Glutamatergic neuron (in vitro differentiated cells): ENCODE measurements around the gene TIPARP. TPM values are rescaled to one million over a fixed set of nuclear protein-coding genes. Genes with fewer than 3 reads are reported as not detected.

Source experiments
- DNase-seq: peaks from one replicate; pipeline ENCODE4 v3.0.0; 2022
- H3K27ac Mint-ChIP-seq: one replicate; pipeline ENCODE4 v1.8.0; 2020; ENCODE audit warnings: mild to moderate bottlenecking, mixed read lengths, inconsistent platforms; ENCODE audit not compliant: unreplicated experiment
- H3K27me3 Mint-ChIP-seq: one replicate; pipeline ENCODE4 v1.8.0; 2020; ENCODE audit warnings: mild to moderate bottlenecking, moderate library complexity, mixed read lengths, inconsistent platforms; ENCODE audit not compliant: unreplicated experiment
- H3K36me3 Mint-ChIP-seq: one replicate; pipeline ENCODE4 v1.8.0; 2020; ENCODE audit warnings: mild to moderate bottlenecking, mixed read lengths, inconsistent platforms; ENCODE audit not compliant: unreplicated experiment
- H3K4me1 Mint-ChIP-seq: one replicate; pipeline ENCODE4 v1.8.0; 2020; ENCODE audit warnings: mild to moderate bottlenecking, low read depth, mixed read lengths, inconsistent platforms; ENCODE audit not compliant: unreplicated experiment
- H3K4me3 Mint-ChIP-seq: one replicate; pipeline ENCODE4 v1.8.0; 2020; ENCODE audit warnings: mild to moderate bottlenecking, mixed read lengths, inconsistent platforms; ENCODE audit not compliant: unreplicated experiment
- H3K9me3 Mint-ChIP-seq: one replicate; pipeline ENCODE4 v1.8.0; 2020; ENCODE audit warnings: mild to moderate bottlenecking, moderate library complexity, mixed read lengths, inconsistent platforms; ENCODE audit not compliant: unreplicated experiment
- total RNA-seq: library from RNA; stranded (reverse); fragmentation: NEBNext Ultra II Directional; extraction: Animal tissue kit (Norgen Biotek cat#: 25700); gene quantifications from one replicate; pipeline ENCODE4 v1.2.1, GENCODE V29; 2021; ENCODE audit not compliant: unreplicated experiment
- TF ChIP-seq, protein P1 (sequence below): fragments of 200-600 bp; sonication (generic); IDR thresholded peaks from one replicate; pipeline ENCODE4 v1.5.0; 2021; ENCODE audit not compliant: partially characterized antibody, unreplicated experiment

Gene TIPARP
- total RNA-seq, 1 donor from 2014 or later, result 9.5 TPM

DNA sequence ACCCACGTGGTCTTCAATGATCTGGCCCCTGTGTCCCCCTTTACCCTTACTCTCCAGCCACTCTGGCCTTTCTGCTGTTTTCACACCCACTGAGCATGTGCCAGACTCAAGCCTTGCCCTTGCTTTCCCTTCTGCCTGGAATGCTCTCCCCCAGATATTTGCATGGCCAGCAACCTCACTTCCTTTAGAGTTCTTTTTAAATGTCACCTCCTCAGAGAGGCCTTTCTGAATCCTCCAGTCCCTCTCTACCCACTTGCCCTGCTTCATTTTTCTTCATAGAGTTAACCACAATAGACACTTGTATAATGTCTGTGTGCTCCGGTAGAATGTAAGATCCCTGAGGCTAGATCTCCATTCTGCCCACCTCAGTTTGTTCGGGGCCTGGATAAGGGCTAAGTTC, 39.4 kb upstream of the TIPARP start:
- TF ChIP-seq, protein P1, sequence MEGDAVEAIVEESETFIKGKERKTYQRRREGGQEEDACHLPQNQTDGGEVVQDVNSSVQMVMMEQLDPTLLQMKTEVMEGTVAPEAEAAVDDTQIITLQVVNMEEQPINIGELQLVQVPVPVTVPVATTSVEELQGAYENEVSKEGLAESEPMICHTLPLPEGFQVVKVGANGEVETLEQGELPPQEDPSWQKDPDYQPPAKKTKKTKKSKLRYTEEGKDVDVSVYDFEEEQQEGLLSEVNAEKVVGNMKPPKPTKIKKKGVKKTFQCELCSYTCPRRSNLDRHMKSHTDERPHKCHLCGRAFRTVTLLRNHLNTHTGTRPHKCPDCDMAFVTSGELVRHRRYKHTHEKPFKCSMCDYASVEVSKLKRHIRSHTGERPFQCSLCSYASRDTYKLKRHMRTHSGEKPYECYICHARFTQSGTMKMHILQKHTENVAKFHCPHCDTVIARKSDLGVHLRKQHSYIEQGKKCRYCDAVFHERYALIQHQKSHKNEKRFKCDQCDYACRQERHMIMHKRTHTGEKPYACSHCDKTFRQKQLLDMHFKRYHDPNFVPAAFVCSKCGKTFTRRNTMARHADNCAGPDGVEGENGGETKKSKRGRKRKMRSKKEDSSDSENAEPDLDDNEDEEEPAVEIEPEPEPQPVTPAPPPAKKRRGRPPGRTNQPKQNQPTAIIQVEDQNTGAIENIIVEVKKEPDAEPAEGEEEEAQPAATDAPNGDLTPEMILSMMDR, result no peak
- no peak for DNase-seq
- Mint-ChIP-seq H3K9me3 (no peaks in the 10 kb centered on the region), H3K4me3 (no peak overlapping the region), H3K36me3 (no peaks in the 10 kb centered on the region), H3K27me3 (no peaks in the 10 kb centered on the region), H3K4me1 (no peaks in the 10 kb centered on the region), H3K27ac (no peak overlapping the region)

DNA sequence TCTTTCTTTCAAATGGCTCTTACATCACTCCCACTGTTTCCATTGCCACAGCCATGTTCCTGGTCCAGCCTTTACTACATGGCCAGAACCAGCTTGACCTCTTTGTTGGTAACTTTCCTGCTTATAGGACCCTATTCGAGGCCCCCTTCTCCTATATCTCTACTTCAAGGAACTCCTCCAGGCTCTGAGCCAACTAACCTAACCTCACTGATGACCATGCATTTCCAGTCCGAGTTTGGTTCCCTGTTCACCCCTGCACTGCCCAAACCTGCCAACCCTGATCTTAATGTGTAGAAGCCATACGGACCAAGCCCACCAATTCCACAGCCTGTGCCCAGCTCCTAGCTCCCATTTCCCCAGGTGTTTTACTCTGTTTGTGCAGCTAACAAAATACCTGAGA, 38.4 kb upstream of the TIPARP start:
- Mint-ChIP-seq H3K27ac (no peak overlapping the region), H3K4me1 (no peaks in the 10 kb centered on the region), H3K27me3 (no peaks in the 10 kb centered on the region), H3K9me3 (no peaks in the 10 kb centered on the region), H3K36me3 (no peaks in the 10 kb centered on the region), H3K4me3 (no peak overlapping the region)
- DNase-seq, result no peak
- TF ChIP-seq, protein P1, result no peak

GRCh38 chr3:156637480-156638022, 36.8 kb upstream of the TIPARP start:
- no peaks in the 10 kb centered on the region for H3K4me1 Mint-ChIP-seq
- no peaks in the 10 kb centered on the region for H3K36me3 Mint-ChIP-seq
- H3K27ac Mint-ChIP-seq, result no peak overlapping the region
- no peak for DNase-seq
- no peaks in the 10 kb centered on the region for H3K9me3 Mint-ChIP-seq
- no peaks in the 10 kb centered on the region for H3K27me3 Mint-ChIP-seq
- H3K4me3 Mint-ChIP-seq, result no peak overlapping the region
- TF ChIP-seq, protein P1, result no peak

- no peak overlapping the region for H3K27ac Mint-ChIP-seq
- H3K4me1 Mint-ChIP-seq, result no peaks in the 10 kb centered on the region
- H3K4me3 Mint-ChIP-seq, result no peak overlapping the region
- TF ChIP-seq, protein P1, result no peak
- DNase-seq, result no peak
- no peaks in the 10 kb centered on the region for H3K27me3 Mint-ChIP-seq
- no peaks in the 10 kb centered on the region for H3K36me3 Mint-ChIP-seq
- H3K9me3 Mint-ChIP-seq, result no peaks in the 10 kb centered on the region
Observed at GRCh38 chr3:156638271-156638670, 36.1 kb upstream of the TIPARP start.

DNA sequence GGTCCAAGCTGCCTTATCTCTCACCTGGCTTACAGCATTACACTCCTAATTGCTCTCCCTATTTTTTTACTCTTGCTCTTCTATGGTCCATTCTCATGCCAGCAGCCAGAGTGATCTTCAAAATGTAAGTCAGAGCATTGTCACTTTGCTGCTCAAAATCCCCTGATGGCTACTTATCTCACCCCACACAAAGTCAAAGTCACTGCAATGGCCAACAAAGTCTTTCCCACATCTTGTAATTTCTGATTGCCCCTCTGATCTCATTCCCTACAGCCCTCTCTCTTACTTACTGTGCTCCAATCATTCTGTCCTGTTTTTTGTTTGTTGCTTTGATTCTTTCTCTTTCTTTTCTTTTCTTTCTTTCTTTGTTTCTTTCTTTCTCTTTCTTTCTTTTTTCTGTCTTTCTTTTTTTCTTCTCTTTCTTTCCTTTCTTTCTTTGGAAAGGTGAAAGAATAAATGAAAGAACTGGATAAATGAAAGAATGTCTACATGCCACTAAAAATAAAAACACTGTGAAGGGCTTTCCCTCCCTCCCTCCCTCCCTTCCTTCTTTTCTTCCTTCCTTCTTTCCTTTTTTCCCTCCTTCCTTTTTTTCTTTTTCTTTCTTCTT, 34.9 kb upstream of the TIPARP start:
- no peak overlapping the region for H3K4me3 Mint-ChIP-seq
- no peaks in the 10 kb centered on the region for H3K27me3 Mint-ChIP-seq
- TF ChIP-seq, protein P1, result no peak
- peaks cover 2% of the 10 kb centered on the region for H3K4me1 Mint-ChIP-seq
- H3K27ac Mint-ChIP-seq, result no peak overlapping the region
- no peak for DNase-seq
- no peaks in the 10 kb centered on the region for H3K9me3 Mint-ChIP-seq
- H3K36me3 Mint-ChIP-seq, result no peaks in the 10 kb centered on the region
